Lower leg skin (tissue), 4 donors: ENCODE measurements around the gene GLB1L2. TPM values are rescaled to one million over a fixed set of nuclear protein-coding genes. Genes with fewer than 3 reads are reported as not detected.

Experiments
- DNase-seq, 2 donors: peaks; one replicate each; pipeline ENCODE4 v3.0.0-alpha.2; 2019; ENCODE audit warnings: low spot score in 2 of 2
- H3K4me3 ChIP-seq: fragments of 200-600 bp; sonication (generic); 2 replicates; pipeline ENCODE4 v1.5.1; 2017; ENCODE audit warnings: mild to moderate bottlenecking, low read depth; ENCODE audit not compliant: poor library complexity, severe bottlenecking
- CTCF ChIP-seq, 3 donors: fragments of 450-650 bp; IDR thresholded peaks; one replicate each; pipeline ENCODE4 v1.5.1; 2016; ENCODE audit warnings: antibody characterized with exemption in 3 of 3, mild to moderate bottlenecking in 3 of 3, moderate library complexity in 2 of 3
- POLR2A ChIP-seq, 2 donors: fragments of 450-650 bp; IDR thresholded peaks; one replicate each; pipeline ENCODE4 v1.6.1; 2016 to 2017; ENCODE audit warnings: antibody characterized with exemption in 2 of 2, mild to moderate bottlenecking in 1 of 2, moderate library complexity in 1 of 2
- WGBS, 2 donors: methylation state at CpG; one replicate each; pipeline ENCODE4 v1.1.5; 2018; 5-methylcytosine and 5-hydroxymethylcytosine counted together
- intact Hi-C: fragments of 100-400 bp; cut with DNase I; formaldehyde crosslinking; loops from one replicate; pipeline ENCODE4 v1.15.0; 2023; ENCODE audit warnings: low total_unique reads
- total RNA-seq, 4 donors: library from RNA; depleted of rRNA; stranded (reverse); fragments of >200 nt; gene quantifications; one replicate each; pipeline ENCODE4 v1.1.0, GENCODE V29; 2016

The GLB1L2 gene
- total RNA-seq, 4 donors from 2014 or later: 9.1 to 21.6 (median 15.1) TPM

GRCh38 chr11:134410766-134411165 lies 79.0 kb downstream of the GLB1L2 start:
- TF ChIP-seq POLR2A (IDR thresholded peaks at IDR 0.05) (no peak), CTCF (IDR thresholded peaks at IDR 0.05) (no peak)
- no peak overlapping the region for H3K4me3 ChIP-seq

GRCh38 chr11:134412203-134413042 lies 80.6 kb downstream of the GLB1L2 start, which contains the start of gene B3GAT1:
Gene B3GAT1, minus strand, starts transcription at chr11:134412242. Its CDS starts 24,583 bp downstream, at chr11:134387659.
- WGBS, 2 donors: 2 to 3% methylated on average over 11 to 26 of the region's 94 CpGs

More at GRCh38 chr11:134410766-134411165, 79.0 kb downstream of the GLB1L2 start:
- 69 to 74% methylated on average over 5 of the region's 5 CpGs for WGBS, 2 donors
- intact Hi-C loops: no loop called here
- DNase-seq: no peak

GRCh38 chr11:134413043-134413825 lies 81.4 kb downstream of the GLB1L2 start:
- TF ChIP-seq CTCF (IDR thresholded peaks at IDR 0.05) (no peak), POLR2A (IDR thresholded peaks at IDR 0.05) (no peak)
- intact Hi-C loops: no loop called here
- 9 to 13% methylated on average over 21 to 22 of the region's 22 CpGs for WGBS, 2 donors
- H3K4me3 ChIP-seq: no peak overlapping the region
- no peak for DNase-seq

More at GRCh38 chr11:134412203-134413042, 80.6 kb downstream of the GLB1L2 start, which contains the start of gene B3GAT1:
- DNase-seq: no peak
- no peak within 1 kb of the TSS for H3K4me3 ChIP-seq
- TF ChIP-seq CTCF (IDR thresholded peaks at IDR 0.05) (no peak), POLR2A (IDR thresholded peaks at IDR 0.05) (no peak)
- intact Hi-C loops: no loop called here

GRCh38 chr11:134413826-134414731 lies 82.3 kb downstream of the GLB1L2 start:
- TF ChIP-seq POLR2A (IDR thresholded peaks at IDR 0.05) (no peak), CTCF (IDR thresholded peaks at IDR 0.05) (no peak)
- intact Hi-C loops: no loop called here
- no peak for DNase-seq
- no peak overlapping the region for H3K4me3 ChIP-seq
- 29 to 31% methylated on average over 18 of the region's 18 CpGs for WGBS, 2 donors
